GM12891 (cell line): ENCODE measurements around the gene ATP2C1.

ENCODE experiments used
- PAX5 ChIP-seq: IDR thresholded peaks from 2 replicates; pipeline ENCODE4 v1.6.1; 2011; ENCODE audit warnings: low read length, moderate library complexity, mild to moderate bottlenecking; ENCODE audit not compliant: insufficient read depth, severe bottlenecking
- POLR2A ChIP-seq: IDR thresholded peaks from 2 replicates; pipeline ENCODE4 v1.6.1; 2011; ENCODE audit warnings: low read depth, low read length, control low read depth
- POLR2AphosphoS5 ChIP-seq: IDR thresholded peaks from 2 replicates; pipeline ENCODE4 v1.6.1; 2011; ENCODE audit warnings: low read depth, low read length, control low read depth
- POU2F2 ChIP-seq: IDR thresholded peaks from 2 replicates; pipeline ENCODE4 v1.6.1; 2011; ENCODE audit warnings: low read depth, mild to moderate bottlenecking, control low read depth, low read length, moderate library complexity
- SPI1 ChIP-seq: IDR thresholded peaks from 2 replicates; pipeline ENCODE4 v1.6.1; 2011; ENCODE audit warnings: low read depth, low read length, control low read depth
- TAF1 ChIP-seq: IDR thresholded peaks from 2 replicates; pipeline ENCODE4 v1.6.1; 2011; ENCODE audit warnings: low read depth, low read length, control low read depth

GRCh38 chr3:130933801-130934345 lies 40.0 kb downstream of the ATP2C1 start:
- TF ChIP-seq POLR2A (no peak), POLR2AphosphoS5 (no peak), TAF1 (no peak), PAX5 (no peak), SPI1 (no peak), POU2F2 (no peak)
